HG02642 (cell line): ENCODE measurements around the gene PPT2.

Experiments used
- ATAC-seq: cut with Tn5 transposase; IDR thresholded peaks from one replicate; pipeline ENCODE4 v1.9.1; 2021; ENCODE audit warnings: mild to moderate bottlenecking; ENCODE audit not compliant: unreplicated experiment, poor library complexity

The PPT2 gene, protein sequence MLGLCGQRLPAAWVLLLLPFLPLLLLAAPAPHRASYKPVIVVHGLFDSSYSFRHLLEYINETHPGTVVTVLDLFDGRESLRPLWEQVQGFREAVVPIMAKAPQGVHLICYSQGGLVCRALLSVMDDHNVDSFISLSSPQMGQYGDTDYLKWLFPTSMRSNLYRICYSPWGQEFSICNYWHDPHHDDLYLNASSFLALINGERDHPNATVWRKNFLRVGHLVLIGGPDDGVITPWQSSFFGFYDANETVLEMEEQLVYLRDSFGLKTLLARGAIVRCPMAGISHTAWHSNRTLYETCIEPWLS

DNA sequence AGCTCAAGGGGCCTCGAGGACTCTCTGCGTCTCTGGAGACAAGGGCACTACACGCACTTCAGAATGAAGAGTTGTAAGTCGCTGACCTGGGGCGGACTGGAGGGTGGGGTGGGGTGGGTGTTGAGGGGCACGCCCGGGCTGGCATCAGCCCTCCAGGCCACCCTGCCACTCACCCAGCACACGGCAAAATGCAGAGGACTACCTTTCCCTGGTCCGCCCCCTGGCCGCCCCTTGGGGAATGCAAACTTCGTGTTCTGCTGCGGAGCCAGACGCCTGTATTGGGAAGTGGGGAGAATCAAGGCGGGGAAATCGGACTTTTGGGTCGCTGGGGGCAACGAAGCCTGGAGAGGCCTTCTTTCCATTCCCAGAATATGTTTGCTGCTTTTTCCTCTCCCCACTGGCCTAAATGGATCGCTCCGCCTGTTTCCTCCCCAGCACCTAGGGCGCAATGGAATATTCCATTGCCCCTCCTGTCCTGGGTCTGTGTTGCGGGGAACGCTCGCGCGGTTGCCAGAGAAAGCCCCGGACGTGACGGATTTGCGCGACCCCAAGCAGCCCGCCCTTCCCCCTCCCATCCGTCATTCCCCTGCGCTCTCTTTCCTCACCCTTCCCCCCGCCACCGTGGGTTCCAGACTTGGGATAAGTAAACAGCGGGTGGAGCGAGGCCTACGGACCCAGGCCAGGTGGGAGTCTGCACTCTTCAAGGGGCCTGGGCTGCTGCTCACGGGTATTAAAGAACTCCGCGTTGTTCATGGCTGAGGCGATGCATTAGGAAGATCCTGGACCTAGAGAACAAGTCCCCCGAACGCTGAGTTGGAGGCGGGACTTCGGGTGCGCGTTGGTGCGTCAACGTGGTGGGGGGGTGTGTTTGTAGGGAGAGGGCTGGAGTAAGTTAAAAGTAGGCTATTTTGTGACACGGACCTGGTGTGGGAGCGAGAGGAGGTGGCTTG is at the start of gene PPT2:
Gene PPT2, plus strand, starts transcription at position 578 of the 950 bp plus-strand sequence. CDS start 454 bp downstream, outside the sequence.
- peak; percentile 30 for ATAC-seq

DNA sequence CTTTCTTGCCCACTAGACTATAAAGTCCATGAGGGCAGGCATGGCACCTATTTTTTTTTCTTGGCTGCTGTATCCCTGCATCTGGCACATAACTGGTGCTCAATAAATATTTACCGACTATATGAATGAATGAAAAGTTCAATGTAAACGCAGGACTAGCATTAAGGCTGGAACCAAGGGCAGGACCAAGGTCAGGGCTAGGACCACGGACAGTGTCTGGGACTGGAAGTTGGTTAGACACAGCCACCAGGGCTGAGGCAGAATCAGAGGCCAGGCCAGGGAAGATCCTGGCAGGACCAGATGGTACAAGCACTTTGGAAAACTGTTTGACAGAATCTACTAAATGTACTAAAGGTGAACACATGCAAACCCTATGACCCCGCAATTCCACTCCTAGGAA is 48.5 kb upstream of the PPT2 start:
- no peak for ATAC-seq

DNA sequence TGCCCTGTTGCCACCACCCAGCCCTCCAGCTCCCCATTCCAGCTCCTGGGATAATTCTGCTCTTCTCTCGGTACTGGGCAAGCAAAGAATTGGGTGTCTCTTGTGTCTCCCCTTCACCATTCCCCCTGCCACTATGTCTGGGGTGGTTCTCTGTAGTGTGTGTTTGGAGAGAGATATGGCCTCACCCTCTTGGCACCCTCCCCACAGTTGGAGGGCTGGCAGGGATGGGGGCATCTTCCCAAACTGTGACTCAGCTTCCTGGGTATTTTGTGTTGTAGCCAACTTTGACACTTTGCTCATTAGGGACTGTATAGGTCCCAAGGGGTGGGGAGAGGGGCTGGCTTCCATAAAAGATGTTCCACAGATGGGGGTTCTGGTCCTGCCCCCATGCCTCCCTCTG is 46.5 kb upstream of the PPT2 start:
- ATAC-seq, result no peak

DNA sequence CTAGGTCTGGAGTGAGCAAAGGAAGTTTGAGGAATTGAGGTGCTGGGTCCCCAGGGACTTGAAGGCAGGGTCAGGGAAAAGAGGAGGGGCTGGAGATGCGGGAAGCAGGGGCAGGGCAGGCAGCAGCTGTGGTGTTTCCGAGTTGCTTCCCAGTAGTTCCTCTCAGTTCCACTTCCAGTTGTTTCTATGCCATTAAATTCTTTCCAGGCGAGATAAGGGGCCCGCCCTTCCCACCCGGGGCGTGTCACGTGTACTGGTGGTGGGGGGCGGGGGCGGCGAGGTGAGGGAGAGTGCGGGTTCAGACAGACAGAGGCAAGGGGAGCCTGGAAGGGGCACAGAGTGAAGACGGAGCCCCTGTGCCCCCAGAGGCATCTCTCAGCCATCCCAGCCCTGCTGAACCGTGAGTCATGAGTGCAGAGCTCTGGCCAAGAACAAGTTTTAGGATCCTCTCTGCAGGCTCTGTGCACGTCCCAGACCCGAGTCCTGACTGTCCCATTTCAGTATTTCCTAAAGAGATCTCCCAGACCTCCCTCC is 45.8 kb upstream of the PPT2 start:
- ATAC-seq, result no peak

DNA sequence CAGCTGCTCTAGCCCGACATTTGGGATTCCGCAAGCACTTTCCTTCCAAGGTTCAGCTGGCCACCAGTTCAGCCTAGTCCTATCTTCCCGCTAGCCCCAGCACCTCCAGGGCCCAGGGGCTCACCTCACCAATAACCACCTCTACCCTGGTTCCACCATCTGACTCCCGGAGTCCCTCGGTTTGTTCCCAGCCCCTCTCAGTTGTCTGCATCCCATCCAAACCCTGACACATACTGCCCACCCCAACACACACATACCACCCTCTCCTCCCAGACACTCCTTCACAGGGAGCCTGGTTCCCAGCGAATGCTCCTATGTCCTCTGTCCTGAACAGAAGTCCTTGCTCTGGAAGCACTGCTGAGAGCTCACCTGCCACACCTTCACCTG is 45.2 kb upstream of the PPT2 start:
- ATAC-seq, result no peak

DNA sequence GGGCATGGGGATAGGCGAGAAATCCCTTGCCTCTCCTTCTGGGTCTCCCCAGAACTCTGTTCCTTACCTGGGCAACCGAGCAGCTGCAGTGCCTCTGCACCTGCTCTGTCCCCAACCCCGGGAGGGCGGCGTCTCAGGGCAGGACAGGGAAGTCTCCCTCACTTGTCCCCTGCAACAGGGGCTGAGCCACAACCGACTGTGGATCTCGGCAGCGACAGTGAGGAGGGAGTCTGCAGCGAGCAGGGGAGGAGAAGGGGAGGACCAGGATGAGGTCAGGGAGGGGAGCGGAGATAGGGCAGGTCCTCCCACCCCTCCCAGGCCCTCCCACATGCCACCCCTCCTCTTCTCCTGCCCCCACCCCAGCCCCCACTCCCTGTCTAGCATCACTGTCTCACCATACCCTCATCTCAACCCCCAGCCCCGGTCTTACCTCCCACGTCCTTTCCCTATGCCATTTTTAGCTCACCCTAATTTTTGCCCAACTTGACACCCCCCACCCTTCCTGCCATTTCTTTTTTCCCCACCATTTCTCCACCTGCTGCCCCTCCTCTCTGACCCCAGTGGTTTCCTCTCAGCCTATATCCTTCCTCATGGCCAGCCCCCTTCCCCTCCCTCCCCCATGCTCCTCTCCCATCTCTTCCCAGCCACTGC is 44.7 kb upstream of the PPT2 start, which contains the start of gene TNXB:
Gene TNXB, minus strand, starts transcription at position 225 of the 651 bp plus-strand sequence. CDS start 11,140 bp downstream, outside the sequence.
- no peak for ATAC-seq

DNA sequence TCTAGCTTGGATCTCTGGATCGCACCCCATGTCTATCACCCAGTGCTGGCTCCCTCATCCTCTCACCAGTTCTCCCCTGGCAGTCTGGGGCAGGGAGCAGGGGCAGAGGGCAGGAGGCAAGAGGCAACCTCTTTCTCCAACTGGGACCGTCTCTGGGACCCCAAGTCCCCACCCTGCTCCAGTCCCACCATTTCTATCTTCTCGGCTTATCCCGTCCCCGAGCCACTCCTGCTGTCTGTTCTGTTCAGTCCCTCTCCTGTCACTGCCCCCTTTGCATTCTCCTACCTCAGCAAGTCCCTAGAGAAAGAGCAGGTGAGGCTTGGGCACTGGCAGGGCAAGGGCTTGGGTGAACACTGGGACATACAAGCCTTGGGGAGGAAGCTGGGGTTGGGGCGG is 44.2 kb upstream of the PPT2 start:
- no peak for ATAC-seq

DNA sequence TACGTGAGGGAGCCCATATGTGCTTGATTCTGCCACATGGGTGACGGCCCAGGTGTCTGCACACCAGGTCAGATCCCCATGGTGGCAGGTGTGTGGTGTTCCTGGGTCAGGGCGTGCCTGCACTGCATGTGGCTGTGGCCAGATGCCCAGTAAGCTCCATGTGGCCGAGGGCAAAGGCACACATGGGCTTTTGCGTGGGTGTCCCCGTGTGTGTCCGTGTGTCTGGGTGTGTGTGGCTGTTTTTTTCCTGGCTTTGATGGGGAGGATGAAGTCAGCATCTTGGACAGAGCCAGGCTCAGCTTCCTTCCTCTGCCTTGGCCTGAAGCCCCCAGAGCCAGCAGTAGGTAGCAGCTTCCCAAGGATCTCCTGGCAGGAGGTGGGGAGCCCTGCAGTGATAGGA is 43.3 kb upstream of the PPT2 start:
- ATAC-seq, result no peak

DNA sequence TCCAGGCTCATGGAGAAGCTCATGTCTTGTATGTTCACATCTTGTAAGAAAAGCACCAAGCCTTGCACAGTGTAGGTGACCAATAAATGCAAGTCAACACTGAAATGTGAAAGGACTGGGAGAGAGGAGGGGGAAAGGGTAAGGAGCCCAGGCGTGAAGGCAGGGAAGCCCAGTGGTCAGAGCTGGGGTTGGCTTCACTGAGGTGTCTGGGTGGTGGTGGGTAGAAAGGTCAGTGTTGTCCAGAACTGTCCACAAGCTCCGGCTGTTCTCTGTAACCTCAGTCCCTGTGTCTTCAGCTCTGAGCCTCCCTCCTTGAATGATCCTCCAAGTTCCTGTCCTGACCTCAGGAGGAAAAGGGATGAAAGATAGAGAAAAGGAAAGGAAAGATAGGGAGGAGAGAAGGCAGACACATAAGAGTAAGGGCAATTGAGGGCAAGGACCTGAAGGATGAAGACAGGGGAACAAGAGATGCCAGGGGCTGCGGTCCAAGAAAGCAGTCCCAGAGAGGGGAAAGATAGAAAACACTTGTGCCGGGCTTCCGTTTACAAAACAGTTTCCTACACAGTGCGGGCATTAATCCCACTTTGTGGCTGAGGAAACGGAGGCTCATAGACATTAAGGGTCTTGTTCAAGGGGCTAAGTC is 42.4 kb upstream of the PPT2 start:
- no peak for ATAC-seq

DNA sequence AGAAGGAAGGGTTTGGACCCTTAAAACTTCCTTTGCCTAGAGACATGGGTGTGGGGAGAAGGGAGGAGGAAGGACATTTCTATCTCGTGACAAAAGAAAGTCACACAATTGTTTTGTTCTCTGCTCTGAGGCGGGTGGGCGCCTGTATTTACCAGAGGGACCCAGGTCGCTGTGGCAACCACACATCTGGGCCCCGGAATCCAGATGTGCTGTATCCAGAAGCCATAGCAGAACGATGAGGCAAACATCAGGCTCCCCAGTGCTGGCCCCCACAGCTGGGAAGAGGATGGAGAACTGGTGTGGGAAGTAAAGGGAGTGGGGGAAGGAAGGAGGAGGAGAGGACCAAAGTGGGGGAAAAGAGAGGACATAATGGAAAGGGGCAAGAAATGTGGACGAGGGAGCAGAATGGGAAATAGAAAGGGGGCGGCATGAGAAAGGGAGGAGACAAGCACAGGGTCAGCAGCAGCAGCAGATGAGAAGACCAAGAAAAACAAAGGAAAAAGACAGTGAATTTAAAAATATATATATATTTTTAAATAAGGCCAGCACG is 41.4 kb upstream of the PPT2 start:
- ATAC-seq, result no peak

DNA sequence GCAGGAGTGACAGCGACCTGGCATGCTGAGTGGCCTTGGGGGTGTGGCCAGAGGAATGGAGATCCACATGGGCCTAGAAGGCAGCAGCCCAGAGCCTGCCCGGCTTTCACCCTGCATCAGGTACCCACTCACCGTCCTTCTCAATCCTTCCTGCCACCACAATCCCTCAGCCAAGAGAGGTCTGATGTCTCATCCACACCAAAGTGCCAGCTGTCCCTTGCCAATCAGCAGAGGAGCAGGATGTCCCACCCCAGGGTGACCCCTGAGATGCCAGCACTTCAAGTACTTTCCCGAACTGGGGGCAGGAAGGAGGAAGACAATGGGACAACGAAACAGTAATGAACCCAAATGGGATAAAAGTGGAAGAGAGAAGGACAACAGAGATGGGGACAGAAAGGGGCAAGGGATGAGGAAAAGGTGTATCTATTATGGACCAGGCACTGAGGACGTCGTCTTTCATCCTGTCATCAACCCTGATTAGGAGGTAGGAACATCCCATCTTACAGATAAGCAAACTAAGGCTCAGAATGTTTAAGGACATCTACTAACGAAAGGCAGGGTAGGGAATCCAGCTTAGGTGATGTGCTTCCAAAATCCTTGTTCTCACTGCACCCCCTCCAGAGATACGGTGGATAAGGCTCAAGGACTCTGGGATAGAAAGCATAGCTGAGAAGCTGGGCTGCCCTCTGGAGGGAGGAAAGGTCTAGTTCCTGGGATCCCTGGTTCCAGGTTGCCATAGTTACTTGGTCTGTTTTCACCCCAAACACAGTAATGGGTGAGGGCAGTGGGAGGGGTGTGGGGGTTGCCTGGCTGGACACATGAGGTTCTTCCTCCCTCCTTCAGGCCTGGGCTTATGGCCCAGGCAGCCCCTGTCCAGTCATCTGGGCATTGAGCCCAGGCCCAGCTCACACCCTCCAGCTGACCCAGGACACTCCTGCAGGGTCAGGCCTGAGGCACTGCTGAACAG is 40.3 kb upstream of the PPT2 start:
- ATAC-seq, result no peak

DNA sequence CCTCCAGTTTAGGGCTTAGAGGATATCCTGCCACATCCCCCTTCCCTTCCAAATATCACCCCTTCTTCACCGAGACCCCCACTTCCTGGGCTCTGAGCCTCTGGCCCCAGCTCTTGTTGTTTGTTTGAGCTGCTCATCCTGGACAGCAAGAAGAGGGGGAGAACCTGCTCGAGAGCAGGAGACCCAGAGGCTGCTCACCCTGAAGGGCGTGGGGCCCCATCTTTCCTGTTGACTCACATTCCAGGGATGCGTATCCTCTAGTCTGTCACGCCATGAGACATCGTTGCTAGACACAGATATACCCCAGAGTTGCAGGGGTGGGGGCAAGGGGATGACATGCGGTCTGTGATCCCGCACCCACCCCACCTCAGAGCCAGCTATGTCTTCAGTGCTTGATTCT is 39.1 kb upstream of the PPT2 start:
- no peak for ATAC-seq

DNA sequence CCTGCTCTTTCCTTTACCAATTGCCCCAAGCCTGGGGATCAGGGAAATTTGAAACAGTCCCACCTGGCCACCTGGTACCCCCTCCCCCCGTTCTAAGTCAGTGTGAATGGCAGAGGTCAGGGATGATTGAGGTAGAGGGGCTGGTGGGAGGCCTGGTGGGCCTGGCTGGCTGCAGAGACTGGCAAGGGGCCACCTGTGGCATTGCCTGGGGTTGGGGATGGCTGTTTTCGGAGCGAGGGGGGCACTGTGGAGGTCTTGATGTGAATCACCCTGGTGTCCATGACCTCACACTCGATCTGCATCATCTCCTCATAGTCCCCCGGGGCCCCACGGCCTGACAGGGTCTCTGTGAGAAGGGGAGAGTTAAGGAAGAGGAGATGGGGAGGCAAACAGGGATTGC is 38.3 kb upstream of the PPT2 start:
- ATAC-seq, result no peak

DNA sequence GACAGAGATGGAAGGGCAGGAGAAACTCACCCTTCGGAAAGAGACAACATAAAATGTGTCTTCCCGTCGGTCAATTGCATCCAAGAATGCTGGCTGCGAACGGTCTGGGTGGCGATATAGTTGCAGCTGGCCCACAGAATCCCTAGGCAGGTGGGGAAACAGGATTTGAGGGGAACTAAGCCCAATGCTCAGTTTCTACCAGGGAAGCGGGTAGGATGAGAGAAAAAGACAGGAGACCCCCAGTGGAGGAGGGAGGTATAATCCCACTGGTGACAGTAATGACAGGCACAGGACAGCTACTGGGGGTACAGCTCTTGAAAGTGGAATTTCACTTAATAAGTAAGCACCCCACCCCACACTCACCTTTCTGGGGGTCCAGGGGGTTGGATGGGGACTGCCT is 37.3 kb upstream of the PPT2 start:
- no peak for ATAC-seq

DNA sequence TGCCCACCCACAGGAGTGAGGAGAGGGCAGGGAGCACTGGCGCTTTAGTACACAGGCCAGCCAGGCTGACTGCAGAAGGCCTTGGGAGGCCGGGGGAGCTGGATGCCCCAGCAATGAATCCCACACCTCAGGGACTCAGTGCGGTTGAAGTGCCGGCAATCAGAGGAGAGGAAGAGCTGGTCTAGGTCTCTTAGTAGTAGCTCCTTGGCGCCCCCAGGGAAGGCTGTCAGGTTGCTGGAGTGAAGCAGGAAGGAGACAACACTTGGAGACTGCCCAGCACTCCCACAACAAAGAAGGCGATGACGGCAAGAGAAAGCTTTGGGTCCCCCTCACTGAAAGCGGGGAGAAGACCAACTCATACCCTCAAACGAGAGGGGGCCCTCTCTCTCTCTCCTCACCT is 36.5 kb upstream of the PPT2 start:
- no peak for ATAC-seq

DNA sequence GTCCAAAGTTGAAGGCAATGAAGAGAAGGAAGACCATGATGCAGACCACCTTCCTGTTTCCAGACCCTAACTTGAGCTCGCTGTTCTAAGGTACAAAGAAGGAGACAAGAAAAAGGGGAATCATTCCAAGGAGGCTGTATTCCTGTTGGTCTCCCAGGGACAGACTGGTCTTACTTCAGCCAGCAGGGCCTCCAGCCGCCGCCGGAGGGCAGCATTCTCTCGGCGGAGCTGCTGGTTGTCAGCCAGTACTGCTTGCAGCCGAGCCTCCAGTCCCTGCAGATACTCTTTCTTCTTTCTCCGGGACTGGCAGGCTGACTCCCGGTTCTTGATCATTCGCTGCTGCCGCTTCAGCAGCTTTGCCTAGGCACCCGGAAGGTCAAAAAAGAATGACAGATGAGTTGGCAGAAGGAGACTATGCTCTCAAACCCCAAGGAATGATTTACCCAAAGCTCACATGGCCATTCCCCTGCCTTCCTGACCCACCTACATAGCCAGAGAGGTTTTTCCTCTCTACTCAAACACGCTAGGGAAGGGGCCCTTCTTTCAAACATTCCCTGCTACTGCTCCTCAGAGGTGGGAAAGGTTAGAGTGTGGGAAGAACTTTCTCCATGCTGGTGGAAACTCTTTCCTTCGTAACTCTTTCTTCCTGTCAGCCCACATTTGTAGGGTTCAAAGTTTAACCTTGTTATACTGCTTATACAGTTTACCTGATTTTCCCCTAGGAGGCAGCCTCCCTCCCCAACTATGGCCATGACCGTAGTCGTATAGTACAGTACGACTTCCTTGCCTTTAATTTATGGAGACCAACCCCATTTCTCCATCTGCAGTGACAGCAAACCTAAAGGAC is 34.9 kb upstream of the PPT2 start:
- ATAC-seq, result peak; percentile 58

DNA sequence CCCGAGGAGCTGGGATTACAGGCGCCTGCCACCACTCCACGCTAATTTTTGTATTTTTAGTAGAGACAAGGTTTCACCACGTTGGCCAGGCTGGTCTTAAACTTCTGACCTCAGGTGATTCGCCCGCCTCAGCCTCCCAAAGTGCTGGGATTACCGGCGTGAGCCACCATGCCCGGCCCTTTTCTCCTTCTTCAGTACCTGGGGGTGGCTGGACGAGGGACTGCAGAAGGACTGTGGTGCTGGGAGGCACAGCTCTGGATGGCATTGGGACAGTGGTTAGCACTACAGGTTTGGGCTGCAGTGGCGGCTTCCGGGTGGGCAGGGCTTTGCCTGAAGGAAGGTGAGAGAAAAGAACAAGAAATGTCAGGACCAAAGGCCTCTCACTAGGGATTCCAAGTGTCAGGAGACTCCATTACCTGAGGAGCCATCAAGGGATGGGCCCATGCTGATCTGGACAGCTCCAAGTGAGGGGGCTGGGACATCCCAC is 33.3 kb upstream of the PPT2 start:
- ATAC-seq, result no peak

DNA sequence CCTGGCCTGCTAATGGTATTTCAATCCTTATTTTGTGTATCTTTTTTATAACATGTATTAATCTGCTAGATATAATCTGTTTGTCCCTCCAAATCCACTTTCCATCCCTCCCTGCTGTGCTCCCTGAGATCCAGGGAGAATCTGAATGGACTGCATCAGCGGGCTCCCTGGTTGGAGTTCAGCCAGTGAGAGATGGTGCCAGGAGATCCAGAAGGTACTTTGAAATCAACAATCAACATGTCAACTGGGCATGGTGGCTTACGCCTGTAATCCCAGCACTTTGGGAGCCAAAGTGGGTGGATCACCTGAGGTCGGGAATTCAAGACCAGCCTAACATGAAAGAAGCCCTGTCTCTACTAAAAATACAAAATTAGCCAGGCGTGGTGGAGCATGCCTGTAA is 30.3 kb upstream of the PPT2 start:
- ATAC-seq, result no peak
